HL-60/S4 treated with retinoic acid at 250 ng/mL for 4 days and 3 days (cell line): Measurements from ENCODE around the gene CACNA2D2.

Experiments
- in situ Hi-C: fragments of 300-500 bp; cut with MboI; formaldehyde crosslinking; loops from 2 replicates; pipeline ENCODE4 v1.7.0; 2022; ENCODE audit warnings: low sequenced_read_pairs

The CACNA2D2 gene

GRCh38 chr3:50502584-50503423, 630 bp downstream of the CACNA2D2 start:
- in situ Hi-C loops = no loop called here

- in situ Hi-C loops = no loop called here
These were observed 1.2 kb downstream of the CACNA2D2 start for GRCh38 chr3:50502225-50502583.

GRCh38 chr3:50495609-50496423, 7.6 kb downstream of the CACNA2D2 start:
- in situ Hi-C loops = no loop called here

- in situ Hi-C loops = no loop called here
These were observed 9.3 kb downstream of the CACNA2D2 start for GRCh38 chr3:50494126-50494525.

- in situ Hi-C loops = no loop called here
These were observed 9.8 kb downstream of the CACNA2D2 start for GRCh38 chr3:50493623-50494022.

- in situ Hi-C loops = no loop called here
These were observed 10.3 kb downstream of the CACNA2D2 start for GRCh38 chr3:50493086-50493485.

GRCh38 chr3:50491023-50491422, 12.4 kb downstream of the CACNA2D2 start:
- in situ Hi-C loops = no loop called here

GRCh38 chr3:50490424-50490823, 13.0 kb downstream of the CACNA2D2 start:
- in situ Hi-C loops = no loop called here

GRCh38 chr3:50487181-50487580, 16.3 kb downstream of the CACNA2D2 start:
- in situ Hi-C loops = no loop called here

- in situ Hi-C loops = no loop called here
These were observed 17.1 kb downstream of the CACNA2D2 start for GRCh38 chr3:50486219-50486888.

- in situ Hi-C loops = no loop called here
These were observed 18.7 kb downstream of the CACNA2D2 start for GRCh38 chr3:50484722-50485121.

- in situ Hi-C loops = no loop called here
These were observed 20.1 kb downstream of the CACNA2D2 start for GRCh38 chr3:50483374-50483773.

GRCh38 chr3:50481992-50482391, 21.4 kb downstream of the CACNA2D2 start:
- in situ Hi-C loops = no loop called here

- in situ Hi-C loops = no loop called here
These were observed 23.0 kb downstream of the CACNA2D2 start for GRCh38 chr3:50480471-50480870.

- in situ Hi-C loops = no loop called here
These were observed 23.9 kb downstream of the CACNA2D2 start for GRCh38 chr3:50479523-50479922.

GRCh38 chr3:50478671-50479260, 24.7 kb downstream of the CACNA2D2 start:
- in situ Hi-C loops = no loop called here

GRCh38 chr3:50478051-50478450, 25.4 kb downstream of the CACNA2D2 start:
- in situ Hi-C loops = no loop called here

GRCh38 chr3:50475348-50475747, 28.1 kb downstream of the CACNA2D2 start:
- in situ Hi-C loops = no loop called here

GRCh38 chr3:50474717-50475116, 28.7 kb downstream of the CACNA2D2 start:
- in situ Hi-C loops = no loop called here

- in situ Hi-C loops = no loop called here
These were observed 29.7 kb downstream of the CACNA2D2 start for GRCh38 chr3:50473768-50474167.

- in situ Hi-C loops = no loop called here
These were observed 30.5 kb downstream of the CACNA2D2 start for GRCh38 chr3:50472958-50473357.
